Neural cell (in vitro differentiated cells): ENCODE data around the gene ELP1. TPM values are rescaled to one million over a fixed set of nuclear protein-coding genes. Genes with fewer than 3 reads are reported as not detected.

Experiments used
- H2AFZ ChIP-seq: fragments of 200-600, 300-800 bp; sonication (generic), shearing (Covaris generic); 2 replicates; pipeline ENCODE4 v1.6.0; 2014; ENCODE audit warnings: low read depth, mild to moderate bottlenecking, antibody characterized with exemption, low read length, moderate library complexity
- H3F3A ChIP-seq: fragments of 200-600 bp; shearing (Covaris generic); 2 replicates; pipeline ENCODE4 v1.6.1; 2016; ENCODE audit warnings: mild to moderate bottlenecking, moderate library complexity, mixed read lengths, antibody characterized with exemption, low read length; ENCODE audit not compliant: insufficient read depth, poor library complexity, severe bottlenecking
- H3K27ac ChIP-seq: fragments of 200-600, 300-800 bp; sonication (generic), shearing (Covaris generic); 2 replicates; pipeline ENCODE4 v1.5.1; 2014; ENCODE audit warnings: mild to moderate bottlenecking, low read length, moderate library complexity
- H3K27me3 ChIP-seq: fragments of 300-800, 200-600 bp; sonication (generic), shearing (Covaris generic); 2 replicates; pipeline ENCODE4 v1.6.0; 2014; ENCODE audit warnings: mild to moderate bottlenecking, low read depth, low read length, moderate library complexity; ENCODE audit not compliant: insufficient read depth
- H3K36me3 ChIP-seq: fragments of 300-800, 200-600 bp; sonication (generic), shearing (Covaris generic); 2 replicates; pipeline ENCODE4 v1.5.1; 2014; ENCODE audit warnings: mild to moderate bottlenecking, antibody characterized with exemption, low read length, moderate library complexity; ENCODE audit not compliant: insufficient read depth
- H3K4me2 ChIP-seq: fragments of 300-800, 200-600 bp; sonication (generic), shearing (Covaris generic); 2 replicates; pipeline ENCODE4 v1.6.0; 2014; ENCODE audit warnings: mild to moderate bottlenecking, low read length
- H3K4me3 ChIP-seq: fragments of 300-800, 200-600 bp; sonication (generic), shearing (Covaris generic); 2 replicates; pipeline ENCODE4 v1.5.1; 2014; ENCODE audit warnings: mild to moderate bottlenecking, low read length, moderate library complexity
- H3K79me2 ChIP-seq: fragments of 200-600 bp; shearing (Covaris generic); replicated peaks from 2 replicates; pipeline ENCODE4 v1.6.0; 2014; ENCODE audit warnings: mild to moderate bottlenecking, low read length, moderate library complexity; ENCODE audit not compliant: insufficient read depth
- H3K9ac ChIP-seq: fragments of 300-800, 200-600 bp; sonication (generic), shearing (Covaris generic); 2 replicates; pipeline ENCODE4 v1.6.1; 2016; ENCODE audit warnings: mild to moderate bottlenecking, low read length, mixed read lengths
- H3K9me2 ChIP-seq: fragments of 200-600 bp; shearing (Covaris generic); 2 replicates; pipeline ENCODE4 v1.6.1; 2016; ENCODE audit warnings: mild to moderate bottlenecking, low read length, mixed read lengths; ENCODE audit not compliant: insufficient read depth
- H3K9me3 ChIP-seq: fragments of 200-600, 300-800 bp; sonication (generic), shearing (Covaris generic); 2 replicates; pipeline ENCODE4 v1.6.1; 2016; ENCODE audit warnings: mild to moderate bottlenecking, mixed run types, low read length, moderate library complexity, mixed read lengths
- H4K20me1 ChIP-seq: fragments of 200-600 bp; shearing (Covaris generic); 2 replicates; pipeline ENCODE4 v1.6.1; 2016; ENCODE audit warnings: mild to moderate bottlenecking, mixed run types; ENCODE audit not compliant: insufficient read depth
- EP300 ChIP-seq: fragments of 450-650 bp; conservative IDR thresholded peaks from 2 replicates; pipeline ENCODE4 v1.6.1; 2014; ENCODE audit warnings: antibody characterized with exemption, mild to moderate bottlenecking, moderate library complexity; ENCODE audit not compliant: poor library complexity, severe bottlenecking
- EZH2 ChIP-seq: fragments of 200-600, 300-800 bp; shearing (Covaris generic), sonication (generic); IDR thresholded peaks from 2 replicates; pipeline ENCODE4 v1.6.1; 2014; ENCODE audit warnings: antibody characterized with exemption, low read length, borderline replicate concordance, mild to moderate bottlenecking; ENCODE audit not compliant: insufficient read depth, poor library complexity, severe bottlenecking
- MXI1 ChIP-seq: fragments of 450-650 bp; conservative IDR thresholded peaks from 2 replicates; pipeline ENCODE4 v1.6.1; 2014; ENCODE audit warnings: antibody characterized with exemption, mild to moderate bottlenecking; ENCODE audit not compliant: poor library complexity, severe bottlenecking
- POLR2AphosphoS5 ChIP-seq: IDR thresholded peaks from 2 replicates; pipeline ENCODE4 v1.6.1; 2012
- RAD21 ChIP-seq: fragments of 450-650 bp; conservative IDR thresholded peaks from 2 replicates; pipeline ENCODE4 v1.6.1; 2014; ENCODE audit warnings: antibody characterized with exemption, mild to moderate bottlenecking, moderate library complexity
- SMC3 ChIP-seq: fragments of 450-650 bp; conservative IDR thresholded peaks from 2 replicates; pipeline ENCODE4 v1.6.1; 2014; ENCODE audit warnings: antibody characterized with exemption, mild to moderate bottlenecking, moderate library complexity; ENCODE audit not compliant: poor library complexity
- TAF1 ChIP-seq: IDR thresholded peaks from 2 replicates; pipeline ENCODE4 v1.6.1; 2012; ENCODE audit warnings: low read depth
- polyA plus RNA-seq: library from polyadenylated mRNA; depleted of rRNA; stranded (reverse); fragments of >200 nt; gene quantifications from 2 replicates; pipeline ENCODE4 v1.2.3, GENCODE V29; 2014
- TF ChIP-seq, protein P1 (sequence below): IDR thresholded peaks from 2 replicates; pipeline ENCODE4 v1.6.1; 2012; ENCODE audit warnings: borderline replicate concordance
- TF ChIP-seq, protein P2 (sequence below): fragments of 450-650 bp; IDR thresholded peaks from 2 replicates; pipeline ENCODE4 v1.5.1; 2014; ENCODE audit warnings: antibody characterized with exemption, mild to moderate bottlenecking, moderate library complexity; ENCODE audit not compliant: poor library complexity, severe bottlenecking

ELP1 gene
- polyA plus RNA-seq, 1 donor from 2014 or later: 112 TPM

DNA sequence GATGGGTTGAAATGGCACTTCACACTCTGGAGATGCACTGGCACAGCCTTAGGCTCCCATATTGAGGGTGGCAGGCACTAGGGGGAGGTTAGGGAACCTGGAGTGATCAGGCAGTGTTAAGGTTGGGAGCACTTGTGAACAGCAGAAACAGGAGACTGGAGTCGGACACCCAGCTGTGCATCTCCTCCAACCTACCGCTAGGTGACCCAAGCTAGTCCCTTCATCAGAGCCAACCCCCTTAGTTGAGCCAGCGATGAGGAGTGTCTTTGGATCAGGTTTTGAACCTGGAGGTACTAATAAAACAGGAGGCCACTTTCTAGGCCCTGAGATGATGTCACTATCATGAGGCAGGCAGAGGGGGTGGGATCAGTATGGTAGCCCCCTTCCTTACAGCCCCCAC, 79.8 kb downstream of the ELP1 start:
- TF ChIP-seq SMC3: no peak
- TF ChIP-seq POLR2AphosphoS5: no peak
- no peak for TF ChIP-seq EZH2
- no peak for TF ChIP-seq RAD21
- TF ChIP-seq MXI1: no peak
- no peaks in the 10 kb centered on the region for H3K9me3 ChIP-seq
- H3K4me2 ChIP-seq: no peak overlapping the region
- H3K27ac ChIP-seq: no peak overlapping the region
- no peaks in the 10 kb centered on the region for H4K20me1 ChIP-seq
- no peak overlapping the region for H3K4me3 ChIP-seq
- H3K9ac ChIP-seq: no peak overlapping the region
- H3K79me2 ChIP-seq: no peaks in the 10 kb centered on the region
- H2AFZ ChIP-seq: no peak overlapping the region
- no peaks in the 10 kb centered on the region for H3K36me3 ChIP-seq
- H3F3A ChIP-seq: no peaks in the 10 kb centered on the region
- H3K9me2 ChIP-seq: no peaks in the 10 kb centered on the region
- no peaks in the 10 kb centered on the region for H3K27me3 ChIP-seq

DNA sequence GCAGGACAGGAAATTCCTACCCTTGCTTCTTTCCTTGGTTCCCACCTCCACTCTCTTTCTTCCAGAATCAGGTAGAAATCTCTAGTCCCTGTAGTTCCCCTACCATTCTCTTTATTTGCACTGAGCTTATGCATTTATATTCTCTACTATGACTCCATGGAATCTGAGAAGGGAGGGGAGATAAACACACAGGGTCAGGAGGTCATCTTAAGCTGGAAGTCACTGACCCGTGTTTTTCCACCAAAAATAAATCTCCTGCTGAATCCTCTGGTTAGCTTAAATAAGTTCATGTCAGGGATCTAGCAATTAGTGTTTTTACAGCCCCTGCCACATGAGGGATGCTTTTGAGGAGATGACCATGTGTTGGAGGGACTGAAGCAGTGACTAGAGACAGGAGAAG, 81.8 kb downstream of the ELP1 start:
- Histone ChIP-seq H3F3A (no peaks in the 10 kb centered on the region), H3K27ac (no peak overlapping the region), H2AFZ (no peak overlapping the region), H3K9me3 (no peaks in the 10 kb centered on the region), H3K9ac (no peak overlapping the region), H3K36me3 (no peaks in the 10 kb centered on the region), H3K4me3 (no peak overlapping the region), H4K20me1 (no peaks in the 10 kb centered on the region), H3K4me2 (no peak overlapping the region), H3K79me2 (no peaks in the 10 kb centered on the region), H3K27me3 (no peaks in the 10 kb centered on the region), H3K9me2 (no peaks in the 10 kb centered on the region)
- TF ChIP-seq EP300: no peak
- TF ChIP-seq EZH2: no peak
- TF ChIP-seq, protein P1, sequence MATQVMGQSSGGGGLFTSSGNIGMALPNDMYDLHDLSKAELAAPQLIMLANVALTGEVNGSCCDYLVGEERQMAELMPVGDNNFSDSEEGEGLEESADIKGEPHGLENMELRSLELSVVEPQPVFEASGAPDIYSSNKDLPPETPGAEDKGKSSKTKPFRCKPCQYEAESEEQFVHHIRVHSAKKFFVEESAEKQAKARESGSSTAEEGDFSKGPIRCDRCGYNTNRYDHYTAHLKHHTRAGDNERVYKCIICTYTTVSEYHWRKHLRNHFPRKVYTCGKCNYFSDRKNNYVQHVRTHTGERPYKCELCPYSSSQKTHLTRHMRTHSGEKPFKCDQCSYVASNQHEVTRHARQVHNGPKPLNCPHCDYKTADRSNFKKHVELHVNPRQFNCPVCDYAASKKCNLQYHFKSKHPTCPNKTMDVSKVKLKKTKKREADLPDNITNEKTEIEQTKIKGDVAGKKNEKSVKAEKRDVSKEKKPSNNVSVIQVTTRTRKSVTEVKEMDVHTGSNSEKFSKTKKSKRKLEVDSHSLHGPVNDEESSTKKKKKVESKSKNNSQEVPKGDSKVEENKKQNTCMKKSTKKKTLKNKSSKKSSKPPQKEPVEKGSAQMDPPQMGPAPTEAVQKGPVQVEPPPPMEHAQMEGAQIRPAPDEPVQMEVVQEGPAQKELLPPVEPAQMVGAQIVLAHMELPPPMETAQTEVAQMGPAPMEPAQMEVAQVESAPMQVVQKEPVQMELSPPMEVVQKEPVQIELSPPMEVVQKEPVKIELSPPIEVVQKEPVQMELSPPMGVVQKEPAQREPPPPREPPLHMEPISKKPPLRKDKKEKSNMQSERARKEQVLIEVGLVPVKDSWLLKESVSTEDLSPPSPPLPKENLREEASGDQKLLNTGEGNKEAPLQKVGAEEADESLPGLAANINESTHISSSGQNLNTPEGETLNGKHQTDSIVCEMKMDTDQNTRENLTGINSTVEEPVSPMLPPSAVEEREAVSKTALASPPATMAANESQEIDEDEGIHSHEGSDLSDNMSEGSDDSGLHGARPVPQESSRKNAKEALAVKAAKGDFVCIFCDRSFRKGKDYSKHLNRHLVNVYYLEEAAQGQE: no peak
- no peak for TF ChIP-seq SMC3
- no peak for TF ChIP-seq POLR2AphosphoS5
- TF ChIP-seq RAD21: no peak
- no peak for TF ChIP-seq MXI1
- no peak for TF ChIP-seq TAF1
- TF ChIP-seq, protein P2, sequence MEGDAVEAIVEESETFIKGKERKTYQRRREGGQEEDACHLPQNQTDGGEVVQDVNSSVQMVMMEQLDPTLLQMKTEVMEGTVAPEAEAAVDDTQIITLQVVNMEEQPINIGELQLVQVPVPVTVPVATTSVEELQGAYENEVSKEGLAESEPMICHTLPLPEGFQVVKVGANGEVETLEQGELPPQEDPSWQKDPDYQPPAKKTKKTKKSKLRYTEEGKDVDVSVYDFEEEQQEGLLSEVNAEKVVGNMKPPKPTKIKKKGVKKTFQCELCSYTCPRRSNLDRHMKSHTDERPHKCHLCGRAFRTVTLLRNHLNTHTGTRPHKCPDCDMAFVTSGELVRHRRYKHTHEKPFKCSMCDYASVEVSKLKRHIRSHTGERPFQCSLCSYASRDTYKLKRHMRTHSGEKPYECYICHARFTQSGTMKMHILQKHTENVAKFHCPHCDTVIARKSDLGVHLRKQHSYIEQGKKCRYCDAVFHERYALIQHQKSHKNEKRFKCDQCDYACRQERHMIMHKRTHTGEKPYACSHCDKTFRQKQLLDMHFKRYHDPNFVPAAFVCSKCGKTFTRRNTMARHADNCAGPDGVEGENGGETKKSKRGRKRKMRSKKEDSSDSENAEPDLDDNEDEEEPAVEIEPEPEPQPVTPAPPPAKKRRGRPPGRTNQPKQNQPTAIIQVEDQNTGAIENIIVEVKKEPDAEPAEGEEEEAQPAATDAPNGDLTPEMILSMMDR: no peak

DNA sequence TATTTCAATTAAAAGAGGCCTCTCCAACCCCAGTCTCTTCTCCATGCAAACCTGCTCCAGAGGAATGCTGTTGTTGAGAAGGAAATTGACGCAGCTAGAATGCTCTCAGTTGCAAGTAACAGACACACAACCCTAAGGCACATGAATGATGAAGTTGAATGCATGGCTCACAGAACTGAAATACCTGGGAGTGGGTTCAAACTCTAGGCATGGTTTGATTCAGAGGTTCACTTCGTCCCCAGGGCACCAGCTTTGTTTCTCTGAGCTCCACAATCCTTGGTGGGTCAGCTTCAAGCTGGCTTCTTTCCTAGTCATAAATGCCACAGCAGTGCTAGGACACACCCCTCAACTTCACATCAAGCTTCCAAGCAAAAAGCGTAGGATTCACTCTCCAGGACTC, 82.8 kb downstream of the ELP1 start:
- H4K20me1 ChIP-seq: no peaks in the 10 kb centered on the region
- H3K9me3 ChIP-seq: no peaks in the 10 kb centered on the region
- no peaks in the 10 kb centered on the region for H3K27me3 ChIP-seq
- H3K36me3 ChIP-seq: no peaks in the 10 kb centered on the region
- no peak overlapping the region for H2AFZ ChIP-seq
- H3K9me2 ChIP-seq: no peaks in the 10 kb centered on the region
- H3K4me2 ChIP-seq: no peak overlapping the region
- no peak overlapping the region for H3K27ac ChIP-seq
- no peak overlapping the region for H3K4me3 ChIP-seq
- TF ChIP-seq EP300: no peak
- no peak for TF ChIP-seq SMC3
- no peak for TF ChIP-seq TAF1
- TF ChIP-seq POLR2AphosphoS5: no peak
- TF ChIP-seq MXI1: no peak
- TF ChIP-seq RAD21: no peak
- TF ChIP-seq, protein P1: no peak
- no peak for TF ChIP-seq EZH2
- TF ChIP-seq, protein P2: no peak
- H3K9ac ChIP-seq: no peak overlapping the region
- no peaks in the 10 kb centered on the region for H3K79me2 ChIP-seq
- H3F3A ChIP-seq: no peaks in the 10 kb centered on the region
